ENCODE measurements around the gene DHX38.

DNA sequence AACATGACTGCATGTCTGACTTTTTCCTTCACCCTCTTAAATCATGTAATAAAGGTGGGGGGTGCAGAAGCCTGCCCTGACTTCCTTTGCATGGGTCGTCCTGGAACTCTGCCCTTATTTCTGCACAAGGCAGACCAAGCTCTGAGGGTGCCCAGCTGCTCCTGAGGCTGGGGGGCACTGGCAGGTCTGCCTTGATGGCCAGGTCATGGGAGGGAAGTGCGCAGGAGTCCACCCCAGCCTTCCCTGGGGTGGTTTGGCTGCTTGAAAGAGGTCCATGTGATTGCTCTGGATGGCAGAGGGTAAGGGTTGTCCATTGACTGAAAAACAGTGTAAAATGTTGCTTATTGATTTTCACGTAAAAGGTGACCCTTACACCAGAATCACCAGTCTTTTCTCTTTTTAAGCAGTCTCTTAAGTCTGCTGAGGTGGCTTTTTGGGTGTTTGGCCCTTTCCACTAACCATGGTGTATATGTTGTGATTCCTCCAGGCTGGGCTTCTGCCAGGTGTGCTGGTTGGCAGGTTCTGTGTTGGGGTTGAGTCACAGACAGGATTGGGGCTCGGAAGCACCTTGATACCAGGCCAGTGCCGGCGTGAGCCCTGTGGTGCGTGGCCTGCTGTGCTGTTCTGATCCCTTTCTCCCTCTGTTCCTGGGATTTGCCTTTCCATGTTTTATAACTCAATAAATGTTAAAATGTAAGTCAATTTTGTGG lies 19.4 kb downstream of the DHX38 start:
- TF ChIP-seq, protein P1, sequence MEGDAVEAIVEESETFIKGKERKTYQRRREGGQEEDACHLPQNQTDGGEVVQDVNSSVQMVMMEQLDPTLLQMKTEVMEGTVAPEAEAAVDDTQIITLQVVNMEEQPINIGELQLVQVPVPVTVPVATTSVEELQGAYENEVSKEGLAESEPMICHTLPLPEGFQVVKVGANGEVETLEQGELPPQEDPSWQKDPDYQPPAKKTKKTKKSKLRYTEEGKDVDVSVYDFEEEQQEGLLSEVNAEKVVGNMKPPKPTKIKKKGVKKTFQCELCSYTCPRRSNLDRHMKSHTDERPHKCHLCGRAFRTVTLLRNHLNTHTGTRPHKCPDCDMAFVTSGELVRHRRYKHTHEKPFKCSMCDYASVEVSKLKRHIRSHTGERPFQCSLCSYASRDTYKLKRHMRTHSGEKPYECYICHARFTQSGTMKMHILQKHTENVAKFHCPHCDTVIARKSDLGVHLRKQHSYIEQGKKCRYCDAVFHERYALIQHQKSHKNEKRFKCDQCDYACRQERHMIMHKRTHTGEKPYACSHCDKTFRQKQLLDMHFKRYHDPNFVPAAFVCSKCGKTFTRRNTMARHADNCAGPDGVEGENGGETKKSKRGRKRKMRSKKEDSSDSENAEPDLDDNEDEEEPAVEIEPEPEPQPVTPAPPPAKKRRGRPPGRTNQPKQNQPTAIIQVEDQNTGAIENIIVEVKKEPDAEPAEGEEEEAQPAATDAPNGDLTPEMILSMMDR (IDR thresholded peaks at IDR 0.05; ENCODE audit: extremely low read depth in 1 of 2, insufficient read depth in 1 of 2, low read depth in 1 of 2, low read length in 2 of 2), result no peak
- TF ChIP-seq MYC (IDR thresholded peaks at IDR 0.05; ENCODE audit: low read depth, low read length), result no peak
- TF ChIP-seq JUN (IDR thresholded peaks at IDR 0.05; ENCODE audit: borderline replicate concordance, insufficient read depth, insufficient read length, low read depth), result no peak
- TF ChIP-seq, protein P2, sequence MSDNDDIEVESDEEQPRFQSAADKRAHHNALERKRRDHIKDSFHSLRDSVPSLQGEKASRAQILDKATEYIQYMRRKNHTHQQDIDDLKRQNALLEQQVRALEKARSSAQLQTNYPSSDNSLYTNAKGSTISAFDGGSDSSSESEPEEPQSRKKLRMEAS (IDR thresholded peaks at IDR 0.05; ENCODE audit: insufficient read depth, insufficient read length), result no peak
